IPS-20b (cell line): ENCODE results near the gene GALNT16.

Experiments
- H3K27ac ChIP-seq: one replicate; pipeline ENCODE4 v1.5.1; 2013; ENCODE audit warnings: low read length
- H3K27me3 ChIP-seq: 2 replicates; pipeline ENCODE4 v1.6.1; 2013; ENCODE audit warnings: mild to moderate bottlenecking, low read length, inconsistent platforms; ENCODE audit not compliant: insufficient read depth
- H3K36me3 ChIP-seq: 2 replicates; pipeline ENCODE4 v1.6.1; 2013; ENCODE audit warnings: low read depth, mild to moderate bottlenecking, inconsistent platforms, low read length, moderate library complexity; ENCODE audit not compliant: insufficient read depth
- H3K4me1 ChIP-seq: 2 replicates; pipeline ENCODE4 v1.6.1; 2013; ENCODE audit warnings: mild to moderate bottlenecking, control low read depth, inconsistent platforms, low read length, moderate library complexity; ENCODE audit not compliant: insufficient read depth
- H3K4me3 ChIP-seq: 2 replicates; pipeline ENCODE4 v1.5.1; 2013; ENCODE audit warnings: mild to moderate bottlenecking, low read length, inconsistent platforms
- H3K9ac ChIP-seq: 2 replicates; pipeline ENCODE4 v1.6.1; 2013; ENCODE audit warnings: low read depth, mild to moderate bottlenecking, inconsistent platforms, low read length, moderate library complexity
- H3K9me3 ChIP-seq: 2 replicates; pipeline ENCODE4 v1.6.1; 2013; ENCODE audit warnings: mild to moderate bottlenecking, low read depth, low read length, inconsistent platforms; ENCODE audit not compliant: insufficient read depth

GALNT16 gene

GRCh38 chr14:69238883-69239282 lies 21.1 kb upstream of the GALNT16 start:
- Histone ChIP-seq H3K4me1 (peaks cover 4% of the 10 kb centered on the region; the same call in 1 of the 2 replicates), H3K36me3 (peaks cover 48% of the 10 kb centered on the region), H3K27ac (no peak overlapping the region), H3K9me3 (no peaks in the 10 kb centered on the region), H3K9ac (no peak overlapping the region), H3K4me3 (no peak overlapping the region), H3K27me3 (no peaks in the 10 kb centered on the region)

- Histone ChIP-seq H3K9ac (no peak overlapping the region), H3K9me3 (no peaks in the 10 kb centered on the region), H3K27me3 (no peaks in the 10 kb centered on the region), H3K4me1 (peaks cover 4% of the 10 kb centered on the region; the same call in 1 of the 2 replicates), H3K36me3 (peaks cover 36% of the 10 kb centered on the region), H3K27ac (no peak overlapping the region), H3K4me3 (no peak overlapping the region)
These were observed 19.3 kb upstream of the GALNT16 start for GRCh38 chr14:69240527-69241173.

DNA sequence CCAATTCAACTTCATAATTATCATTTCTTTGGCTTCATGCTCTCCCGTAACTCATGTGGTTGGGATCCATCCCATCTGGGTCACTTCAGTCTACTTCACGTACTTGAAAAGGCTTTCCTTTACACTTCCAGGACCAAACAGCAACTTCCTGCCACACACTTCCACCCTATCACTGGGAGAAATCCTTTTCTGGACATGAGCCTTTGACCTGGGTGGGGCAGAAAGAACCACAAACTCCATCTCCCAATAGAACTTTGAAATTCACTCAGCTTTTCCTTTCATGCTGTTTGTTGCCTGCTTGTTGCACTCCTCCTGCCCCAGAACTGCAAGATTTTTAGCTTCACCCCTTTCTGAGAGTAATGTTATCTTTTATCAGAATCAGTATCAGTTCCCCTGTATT lies 18.4 kb upstream of the GALNT16 start:
- Histone ChIP-seq H3K27ac (no peak overlapping the region), H3K9ac (no peak overlapping the region), H3K9me3 (no peaks in the 10 kb centered on the region), H3K27me3 (no peaks in the 10 kb centered on the region), H3K4me3 (no peak overlapping the region), H3K36me3 (peaks cover 27% of the 10 kb centered on the region), H3K4me1 (peaks cover 4% of the 10 kb centered on the region; the same call in 1 of the 2 replicates)

- no peak overlapping the region for H3K4me3 ChIP-seq
- peaks cover 4% of the 10 kb centered on the region; the same call in 1 of the 2 replicates for H3K4me1 ChIP-seq
- no peak overlapping the region for H3K27ac ChIP-seq
- no peaks in the 10 kb centered on the region for H3K27me3 ChIP-seq
- no peaks in the 10 kb centered on the region for H3K9me3 ChIP-seq
- peaks cover 17% of the 10 kb centered on the region for H3K36me3 ChIP-seq
- H3K9ac ChIP-seq = no peak overlapping the region
These were observed 17.4 kb upstream of the GALNT16 start for GRCh38 chr14:69242311-69243224.

- Histone ChIP-seq H3K27me3 (no peaks in the 10 kb centered on the region), H3K27ac (no peak overlapping the region), H3K9me3 (no peaks in the 10 kb centered on the region), H3K36me3 (peaks cover 8% of the 10 kb centered on the region), H3K4me1 (no peaks in the 10 kb centered on the region), H3K9ac (no peak overlapping the region), H3K4me3 (no peak overlapping the region)
These were observed 15.0 kb upstream of the GALNT16 start for GRCh38 chr14:69244946-69245345.

DNA sequence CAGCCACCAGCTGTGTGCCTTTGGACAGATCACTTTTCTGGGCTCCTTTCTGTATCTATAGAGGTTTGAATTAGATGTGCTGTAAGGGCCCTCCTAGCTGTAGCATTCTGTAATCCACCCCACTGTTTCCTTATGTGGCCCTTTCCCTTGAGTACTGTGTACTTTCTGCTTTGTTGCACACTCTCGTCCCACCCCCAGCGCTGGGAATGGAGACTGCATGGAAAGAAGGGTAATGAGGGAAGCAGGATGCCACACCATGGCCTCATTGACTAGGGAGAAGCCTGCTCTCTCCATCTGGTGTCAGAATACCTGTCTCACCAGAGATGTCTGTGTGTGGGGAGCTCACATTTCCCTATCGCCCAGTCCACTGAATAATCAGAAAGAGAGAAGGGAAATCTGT lies 13.6 kb upstream of the GALNT16 start:
- H3K4me1 ChIP-seq = no peaks in the 10 kb centered on the region
- H3K27me3 ChIP-seq = no peaks in the 10 kb centered on the region
- H3K36me3 ChIP-seq = peaks cover 2% of the 10 kb centered on the region; the same call in 1 of the 2 replicates
- H3K27ac ChIP-seq = no peak overlapping the region
- no peak overlapping the region for H3K4me3 ChIP-seq
- H3K9ac ChIP-seq = no peak overlapping the region
- no peaks in the 10 kb centered on the region for H3K9me3 ChIP-seq

GRCh38 chr14:69247676-69248440 lies 12.1 kb upstream of the GALNT16 start:
- Histone ChIP-seq H3K9ac (no peak overlapping the region), H3K27ac (no peak overlapping the region), H3K4me3 (no peak overlapping the region), H3K4me1 (no peaks in the 10 kb centered on the region), H3K27me3 (no peaks in the 10 kb centered on the region), H3K36me3 (no peaks in the 10 kb centered on the region), H3K9me3 (no peaks in the 10 kb centered on the region)

- Histone ChIP-seq H3K9me3 (no peaks in the 10 kb centered on the region), H3K4me3 (no peak overlapping the region), H3K27me3 (no peaks in the 10 kb centered on the region), H3K4me1 (no peaks in the 10 kb centered on the region), H3K27ac (no peak overlapping the region), H3K9ac (no peak overlapping the region), H3K36me3 (no peaks in the 10 kb centered on the region)
These were observed 10.4 kb upstream of the GALNT16 start for GRCh38 chr14:69249603-69250002.

- H3K36me3 ChIP-seq = no peaks in the 10 kb centered on the region
- no peak overlapping the region for H3K27ac ChIP-seq
- H3K27me3 ChIP-seq = peaks cover 16% of the 10 kb centered on the region
- no peaks in the 10 kb centered on the region for H3K9me3 ChIP-seq
- no peak overlapping the region for H3K4me3 ChIP-seq
- no peaks in the 10 kb centered on the region for H3K4me1 ChIP-seq
- H3K9ac ChIP-seq = no peak overlapping the region
These were observed 7.1 kb upstream of the GALNT16 start for GRCh38 chr14:69252851-69253250.

- no peaks in the 10 kb centered on the region for H3K9me3 ChIP-seq
- H3K9ac ChIP-seq = peak overlapping the region; percentile 55; the same call in 1 of the 2 replicates
- H3K36me3 ChIP-seq = no peaks in the 10 kb centered on the region
- H3K4me1 ChIP-seq = peaks cover 5% of the 10 kb centered on the region
- peaks cover 70% of the 10 kb centered on the region for H3K27me3 ChIP-seq
- H3K27ac ChIP-seq = no peak overlapping the region
- H3K4me3 ChIP-seq = peak overlapping the region; percentile 72
These were observed 811 bp upstream of the GALNT16 start for GRCh38 chr14:69259168-69259526.

GRCh38 chr14:69260190-69260860 lies 367 bp downstream of the GALNT16 start:
- H3K27me3 ChIP-seq = peaks cover 70% of the 10 kb centered on the region
- peak overlapping the region; percentile 72 for H3K4me3 ChIP-seq
- peak overlapping the region; percentile 47; the same call in 1 of the 2 replicates for H3K9ac ChIP-seq
- H3K27ac ChIP-seq = no peak overlapping the region
- H3K36me3 ChIP-seq = no peaks in the 10 kb centered on the region
- H3K4me1 ChIP-seq = peaks cover 5% of the 10 kb centered on the region
- H3K9me3 ChIP-seq = no peaks in the 10 kb centered on the region
